ENCODE results near the gene DHX9. TPM values are rescaled to one million over a fixed set of nuclear protein-coding genes. Genes with fewer than 3 reads are reported as not detected.

DHX9 gene
- total RNA-seq, 1 donor from 2014 or later: 426 TPM

- Mint-ChIP-seq H3K36me3 (ENCODE audit: low read depth) (peaks cover 33% of the 10 kb centered on the region), H3K27me3 (ENCODE audit: low read depth) (peaks cover 5% of the 10 kb centered on the region), H3K9me3 (no peaks in the 10 kb centered on the region), H3K4me1 (peaks cover 58% of the 10 kb centered on the region), H3K27ac (ENCODE audit: unreplicated experiment) (no peak overlapping the region), H3K4me3 (peak overlapping the region; percentile 97)
- no peak for TF ChIP-seq CTCF (conservative IDR thresholded peaks at IDR 0.05)
- DNase-seq (ENCODE audit: low read depth, low spot score): no peak
Measured at GRCh38 chr1:182842265-182842664, 3.1 kb downstream of the DHX9 start.

- no peak for TF ChIP-seq CTCF (conservative IDR thresholded peaks at IDR 0.05)
- Mint-ChIP-seq H3K9me3 (no peaks in the 10 kb centered on the region), H3K4me1 (peaks cover 56% of the 10 kb centered on the region), H3K36me3 (ENCODE audit: low read depth) (peaks cover 40% of the 10 kb centered on the region), H3K27ac (ENCODE audit: unreplicated experiment) (no peak overlapping the region), H3K4me3 (peak overlapping the region; percentile 57), H3K27me3 (ENCODE audit: low read depth) (no peaks in the 10 kb centered on the region)
- no peak for DNase-seq (ENCODE audit: low read depth, low spot score)
Measured at GRCh38 chr1:182845379-182845778, 6.2 kb downstream of the DHX9 start.

GRCh38 chr1:182845894-182846293 lies 6.7 kb downstream of the DHX9 start:
- no peaks in the 10 kb centered on the region for H3K27me3 Mint-ChIP-seq (ENCODE audit: low read depth)
- H3K27ac Mint-ChIP-seq (ENCODE audit: unreplicated experiment): no peak overlapping the region
- no peak for TF ChIP-seq CTCF (conservative IDR thresholded peaks at IDR 0.05)
- peaks cover 51% of the 10 kb centered on the region for H3K4me1 Mint-ChIP-seq
- no peak for DNase-seq (ENCODE audit: low read depth, low spot score)
- H3K36me3 Mint-ChIP-seq (ENCODE audit: low read depth): peaks cover 38% of the 10 kb centered on the region
- H3K9me3 Mint-ChIP-seq: no peaks in the 10 kb centered on the region
- peak overlapping the region; percentile 15 for H3K4me3 Mint-ChIP-seq

- Mint-ChIP-seq H3K4me3 (no peak overlapping the region), H3K4me1 (peaks cover 39% of the 10 kb centered on the region), H3K36me3 (ENCODE audit: low read depth) (peaks cover 34% of the 10 kb centered on the region), H3K27me3 (ENCODE audit: low read depth) (no peaks in the 10 kb centered on the region), H3K9me3 (no peaks in the 10 kb centered on the region), H3K27ac (ENCODE audit: unreplicated experiment) (no peak overlapping the region)
- DNase-seq (ENCODE audit: low read depth, low spot score): no peak
- no peak for TF ChIP-seq CTCF (conservative IDR thresholded peaks at IDR 0.05)
Measured at GRCh38 chr1:182847105-182847504, 8.0 kb downstream of the DHX9 start.

GRCh38 chr1:182848736-182849135 lies 9.6 kb downstream of the DHX9 start:
- TF ChIP-seq CTCF (conservative IDR thresholded peaks at IDR 0.05): no peak
- Mint-ChIP-seq H3K36me3 (ENCODE audit: low read depth) (peaks cover 34% of the 10 kb centered on the region), H3K9me3 (no peaks in the 10 kb centered on the region), H3K27ac (ENCODE audit: unreplicated experiment) (no peak overlapping the region), H3K4me1 (peaks cover 33% of the 10 kb centered on the region), H3K27me3 (ENCODE audit: low read depth) (no peaks in the 10 kb centered on the region), H3K4me3 (no peak overlapping the region)
- DNase-seq (ENCODE audit: low read depth, low spot score): no peak

- Mint-ChIP-seq H3K4me3 (no peak overlapping the region), H3K4me1 (peaks cover 39% of the 10 kb centered on the region), H3K36me3 (ENCODE audit: low read depth) (peaks cover 36% of the 10 kb centered on the region), H3K9me3 (no peaks in the 10 kb centered on the region), H3K27ac (ENCODE audit: unreplicated experiment) (no peak overlapping the region), H3K27me3 (ENCODE audit: low read depth) (no peaks in the 10 kb centered on the region)
- no peak for DNase-seq (ENCODE audit: low read depth, low spot score)
- no peak for TF ChIP-seq CTCF (conservative IDR thresholded peaks at IDR 0.05)
Measured at GRCh38 chr1:182850319-182850718, 11.2 kb downstream of the DHX9 start.
